ENCODE measurements around the gene EGFLAM.

DNA sequence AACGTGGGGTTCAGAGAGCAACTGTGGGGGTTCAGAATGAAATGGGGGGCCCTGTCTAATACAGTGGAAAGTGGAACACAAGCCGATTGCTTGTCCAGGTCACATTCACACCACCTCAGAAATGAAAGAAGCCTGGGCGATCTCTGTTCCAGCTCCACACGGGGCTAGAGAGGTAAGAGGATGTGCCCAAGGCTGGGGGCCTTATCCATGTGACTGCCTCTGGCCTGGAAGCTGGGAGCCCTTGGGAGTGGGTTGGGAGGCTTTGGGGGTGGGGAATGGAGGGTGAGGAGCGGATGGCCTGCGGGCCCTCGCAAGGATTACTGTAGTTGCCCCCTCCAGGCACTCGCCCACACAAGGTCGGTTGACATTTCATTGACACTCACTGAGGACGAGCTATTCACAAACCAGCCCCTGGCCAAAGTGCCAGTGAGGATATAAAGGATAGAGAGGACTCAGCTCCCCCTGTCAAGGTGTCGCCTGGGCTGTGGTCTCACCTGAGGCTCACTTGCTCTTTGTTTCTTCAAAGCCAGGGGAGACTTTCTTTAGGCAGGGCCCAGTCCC is 211.4 kb downstream of the EGFLAM start:
- no peak for TF ChIP-seq POLR2AphosphoS5 (IDR thresholded peaks at IDR 0.05; ENCODE audit: low read depth)
- no peak for TF ChIP-seq REST (IDR thresholded peaks at IDR 0.05; ENCODE audit: unreplicated experiment)

Measured in GM23338 (cell line).